HCT116 (cell line): ENCODE measurements around the gene SPTB.

Source experiments
- CTCF ChIP-seq, 3 experiments: fragments of 200-600 bp in 1 of 3; sonication (generic) in 1 of 3; IDR thresholded peaks in 2 of 3; conservative IDR thresholded peaks in 1 of 3; 2 replicates each; pipeline ENCODE4 v1.5.1; 2012 to 2017; ENCODE audit warnings: low read depth in 2 of 3, low read length in 2 of 3, antibody characterized with exemption in 1 of 3, borderline replicate concordance in 1 of 3, control low read depth in 1 of 3, mild to moderate bottlenecking in 1 of 3, mixed read lengths in 1 of 3, mixed run types in 1 of 3, moderate library complexity in 1 of 3; ENCODE audit not compliant: insufficient read depth in 1 of 3
- FOSL1 ChIP-seq: IDR thresholded peaks from 2 replicates; pipeline ENCODE4 v1.6.1; 2012; ENCODE audit warnings: low read depth
- JUND ChIP-seq: IDR thresholded peaks from 2 replicates; pipeline ENCODE4 v1.6.1; 2012
- MAX ChIP-seq: IDR thresholded peaks from 2 replicates; pipeline ENCODE4 v1.6.1; 2012
- POLR2A ChIP-seq: IDR thresholded peaks from 2 replicates; pipeline ENCODE4 v1.7.0; 2011; ENCODE audit warnings: borderline replicate concordance; ENCODE audit not compliant: insufficient read depth, insufficient read length; ENCODE audit errors: extremely low read depth
- POLR2AphosphoS5 ChIP-seq: IDR thresholded peaks from 2 replicates; pipeline ENCODE4 v1.6.1; 2011; ENCODE audit warnings: mild to moderate bottlenecking, low read depth, low read length, moderate library complexity
- RAD21 ChIP-seq: IDR thresholded peaks from 2 replicates; pipeline ENCODE4 v1.6.1; 2012; ENCODE audit warnings: low read depth, mild to moderate bottlenecking
- TCF7L2 ChIP-seq: IDR thresholded peaks from 2 replicates; pipeline ENCODE4 v1.7.0; 2011; ENCODE audit warnings: borderline replicate concordance, inconsistent platforms; ENCODE audit not compliant: insufficient read depth, insufficient read length; ENCODE audit errors: extremely low read depth
- YY1 ChIP-seq: IDR thresholded peaks from 2 replicates; pipeline ENCODE4 v1.6.1; 2011; ENCODE audit warnings: low read length, low read depth, moderate library complexity, mild to moderate bottlenecking; ENCODE audit not compliant: insufficient replicate concordance; ENCODE audit errors: extremely low read depth
- ZBTB33 ChIP-seq: IDR thresholded peaks from 2 replicates; pipeline ENCODE4 v1.6.1; 2011; ENCODE audit warnings: mild to moderate bottlenecking, low read length, moderate library complexity; ENCODE audit not compliant: insufficient replicate concordance; ENCODE audit errors: extremely low read depth
- ZNF274 ChIP-seq: fragments of 200-500 bp; sonication (Bioruptor generic); IDR thresholded peaks from 2 replicates; pipeline ENCODE4 v1.6.1; 2014; ENCODE audit warnings: mild to moderate bottlenecking, low read depth, low read length, inconsistent platforms

GRCh38 chr14:64808449-64808848 lies 71.3 kb downstream of the SPTB start:
- no peak for TF ChIP-seq POLR2A
- no peak for TF ChIP-seq TCF7L2
- TF ChIP-seq ZBTB33, result no peak
- TF ChIP-seq FOSL1, result no peak
- TF ChIP-seq RAD21, result no peak
- TF ChIP-seq JUND, result no peak
- no peak for TF ChIP-seq ZNF274
- TF ChIP-seq YY1, result no peak
- no peak for TF ChIP-seq CTCF (IDR thresholded peaks at IDR 0.05 in 2 of 3, conservative IDR thresholded peaks at IDR 0.05 in 1 of 3; ENCODE audit: borderline replicate concordance in 1 of 3, insufficient read depth in 1 of 3, low read depth in 2 of 3, low read length in 2 of 3)
- no peak for TF ChIP-seq MAX
- no peak for TF ChIP-seq POLR2AphosphoS5
